HCT116 (cell line): ENCODE data around the gene ARHGAP21. TPM values are rescaled to one million over a fixed set of nuclear protein-coding genes. Genes with fewer than 3 reads are reported as not detected.

Source experiments
- ATAC-seq: fragments of 200-7000 bp; cut with Tn5 transposase; 2 replicates; pipeline ENCODE4 v1.9.1; 2020; ENCODE audit warnings: mild to moderate bottlenecking, moderate library complexity
- BruUV-seq: library from RNA; stranded (reverse); fragments of 400-500 nt; replicated peaks from 2 replicates; lab custom pipeline; 2021; lab: Mats Ljungman, UMichigan
- CTCF ChIA-PET: fragments of 300-600 bp; sonication (Branson Sonifier 250); formaldehyde crosslinking; loops from one replicate; lab custom pipeline; 2021; ENCODE audit warnings: antibody characterized with exemption; lab: Charles Lee
- POLR2A ChIA-PET: fragments of 300-600, 350-600 bp; sonication (Branson Sonifier 250); formaldehyde crosslinking; loops from one replicate; lab custom pipeline; 2021; ENCODE audit warnings: antibody characterized with exemption; lab: Charles Lee
- RAD21 ChIA-PET, 2 experiments: fragments of 300-600 bp; sonication (Branson Sonifier 250); formaldehyde crosslinking; loops; one replicate each; lab custom pipeline; 2023; ENCODE audit warnings: low total read pairs in 2 of 2; ENCODE audit not compliant: uncharacterized antibody in 2 of 2, unreplicated experiment in 2 of 2, low non-redundant PET in 1 of 2; lab: Charles Lee
- DNase-seq: peaks from one replicate; pipeline ENCODE4 v3.0.0-alpha.2; 2010; ENCODE audit warnings: low read depth, low spot score
- H2AFZ ChIP-seq: fragments of 200-600 bp; shearing (Covaris generic), sonication (generic); 2 replicates; pipeline ENCODE4 v1.6.1; 2017; ENCODE audit warnings: low read depth, mixed run types, mixed read lengths, antibody characterized with exemption, low read length; ENCODE audit not compliant: poor library complexity, severe bottlenecking
- H3K27ac ChIP-seq: 2 replicates; pipeline ENCODE4 v1.5.1; 2012; ENCODE audit warnings: low read depth, low read length
- H3K27me3 ChIP-seq: fragments of 200-600 bp; sonication (generic); 2 replicates; pipeline ENCODE4 v1.6.1; 2016; ENCODE audit warnings: mixed run types, low read length, mixed read lengths; ENCODE audit not compliant: insufficient read depth
- H3K36me3 ChIP-seq, 2 experiments: fragments of 200-500 bp in 1 of 2; fragments of 200-600 bp in 1 of 2; sonication (Bioruptor generic) in 1 of 2; sonication (generic) in 1 of 2; 2 replicates each; pipeline versions ENCODE4 v1.5.1 to v1.6.1; 2014 to 2016; ENCODE audit warnings: low read length in 2 of 2, inconsistent platforms in 1 of 2, mixed read lengths in 1 of 2, mixed run types in 1 of 2; ENCODE audit not compliant: insufficient read depth in 2 of 2, control insufficient read depth in 1 of 2
- H3K4me1 ChIP-seq, 2 experiments: fragments of 200-600 bp in 1 of 2; sonication (generic) in 1 of 2; 2 replicates each; pipeline versions ENCODE4 v1.5.1 to v1.6.1; 2012 to 2017; ENCODE audit warnings: low read length in 2 of 2, inconsistent platforms in 1 of 2, mild to moderate bottlenecking in 1 of 2, mixed read lengths in 1 of 2, mixed run types in 1 of 2, moderate library complexity in 1 of 2; ENCODE audit not compliant: insufficient read depth in 2 of 2, control insufficient read depth in 1 of 2
- H3K4me2 ChIP-seq: fragments of 200-600 bp; sonication (generic); 2 replicates; pipeline ENCODE4 v1.6.1; 2017; ENCODE audit warnings: mixed run types, low read length, mixed read lengths
- H3K4me3 ChIP-seq, 2 experiments: fragments of 200-600 bp in 1 of 2; sonication (generic) in 1 of 2; replicated peaks in 1 of 2; 2 replicates each; pipeline ENCODE4 v1.5.1; 2011 to 2016; ENCODE audit warnings: low read length in 2 of 2, control low read depth in 1 of 2, low read depth in 1 of 2, mild to moderate bottlenecking in 1 of 2, mixed read lengths in 1 of 2, mixed run types in 1 of 2
- H3K79me2 ChIP-seq: fragments of 200-600 bp; sonication (generic); 2 replicates; pipeline ENCODE4 v1.6.1; 2017; ENCODE audit warnings: mild to moderate bottlenecking, mixed run types, low read length, moderate library complexity, mixed read lengths; ENCODE audit not compliant: insufficient read depth
- H3K9ac ChIP-seq: fragments of 200-600 bp; sonication (generic); 2 replicates; pipeline ENCODE4 v1.6.1; 2016; ENCODE audit warnings: low read length, mixed read lengths
- H3K9me2 ChIP-seq: fragments of 200-600 bp; sonication (generic), shearing (Covaris generic); 2 replicates; pipeline ENCODE4 v1.6.1; 2017; ENCODE audit warnings: mixed run types, mild to moderate bottlenecking, moderate library complexity; ENCODE audit not compliant: insufficient read depth
- H3K9me3 ChIP-seq, 2 experiments: fragments of 200-500 bp in 1 of 2; fragments of 200-600 bp in 1 of 2; sonication (Bioruptor generic) in 1 of 2; sonication (generic) in 1 of 2; 2 replicates each; pipeline ENCODE4 v1.6.1; 2014 to 2017; ENCODE audit warnings: low read length in 2 of 2, mixed read lengths in 2 of 2, inconsistent platforms in 1 of 2, low read depth in 1 of 2, mild to moderate bottlenecking in 1 of 2, mixed run types in 1 of 2, moderate library complexity in 1 of 2; ENCODE audit not compliant: control insufficient read depth in 1 of 2, insufficient read depth in 1 of 2
- H4K20me1 ChIP-seq: fragments of 200-600 bp; sonication (generic), shearing (Covaris generic); 2 replicates; pipeline ENCODE4 v1.6.1; 2017; ENCODE audit warnings: mixed run types, mild to moderate bottlenecking, moderate library complexity; ENCODE audit not compliant: insufficient read depth
- CBX3 ChIP-seq: IDR thresholded peaks from 2 replicates; pipeline ENCODE4 v1.6.1; 2012; ENCODE audit warnings: low read depth
- CEBPB ChIP-seq: IDR thresholded peaks from 2 replicates; pipeline ENCODE4 v1.6.1; 2012; ENCODE audit warnings: low read depth
- CTCF ChIP-seq, 3 experiments: fragments of 200-600 bp in 1 of 3; sonication (generic) in 1 of 3; IDR thresholded peaks in 2 of 3; conservative IDR thresholded peaks in 1 of 3; 2 replicates each; pipeline ENCODE4 v1.5.1; 2012 to 2017; ENCODE audit warnings: low read depth in 2 of 3, low read length in 2 of 3, antibody characterized with exemption in 1 of 3, borderline replicate concordance in 1 of 3, control low read depth in 1 of 3, mild to moderate bottlenecking in 1 of 3, mixed read lengths in 1 of 3, mixed run types in 1 of 3, moderate library complexity in 1 of 3; ENCODE audit not compliant: insufficient read depth in 1 of 3
- EGR1 ChIP-seq: IDR thresholded peaks from 2 replicates; pipeline ENCODE4 v1.6.1; 2012; ENCODE audit warnings: low read depth
- ELF1 ChIP-seq: IDR thresholded peaks from 2 replicates; pipeline ENCODE4 v1.6.1; 2012; ENCODE audit warnings: low read depth, borderline replicate concordance
- EZH2 ChIP-seq: fragments of 200-600 bp; sonication (generic); IDR thresholded peaks from 2 replicates; pipeline ENCODE4 v1.6.1; 2017; ENCODE audit warnings: antibody characterized with exemption, mixed run types
- FOSL1 ChIP-seq: IDR thresholded peaks from 2 replicates; pipeline ENCODE4 v1.6.1; 2012; ENCODE audit warnings: low read depth
- RAD21 ChIP-seq: IDR thresholded peaks from 2 replicates; pipeline ENCODE4 v1.6.1; 2012; ENCODE audit warnings: low read depth, mild to moderate bottlenecking
- REST ChIP-seq: IDR thresholded peaks from 2 replicates; pipeline ENCODE4 v1.6.1; 2012; ENCODE audit warnings: low read depth
- SIN3A ChIP-seq: IDR thresholded peaks from 2 replicates; pipeline ENCODE4 v1.6.1; 2012; ENCODE audit warnings: low read depth
- SP1 ChIP-seq: IDR thresholded peaks from 2 replicates; pipeline ENCODE4 v1.6.1; 2012; ENCODE audit warnings: low read depth
- SRF ChIP-seq: IDR thresholded peaks from 2 replicates; pipeline ENCODE4 v1.6.1; 2012; ENCODE audit warnings: low read depth
- TCF7L2 ChIP-seq: IDR thresholded peaks from 2 replicates; pipeline ENCODE4 v1.7.0; 2011; ENCODE audit warnings: borderline replicate concordance, inconsistent platforms; ENCODE audit not compliant: insufficient read depth, insufficient read length; ENCODE audit errors: extremely low read depth
- YY1 ChIP-seq: IDR thresholded peaks from 2 replicates; pipeline ENCODE4 v1.6.1; 2011; ENCODE audit warnings: low read length, low read depth, moderate library complexity, mild to moderate bottlenecking; ENCODE audit not compliant: insufficient replicate concordance; ENCODE audit errors: extremely low read depth
- ZBTB33 ChIP-seq: IDR thresholded peaks from 2 replicates; pipeline ENCODE4 v1.6.1; 2011; ENCODE audit warnings: mild to moderate bottlenecking, low read length, moderate library complexity; ENCODE audit not compliant: insufficient replicate concordance; ENCODE audit errors: extremely low read depth
- ZFX ChIP-seq: fragments of 450-650 bp; IDR thresholded peaks from 2 replicates; pipeline ENCODE4 v1.6.1; 2017
- ZNF274 ChIP-seq: fragments of 200-500 bp; sonication (Bioruptor generic); IDR thresholded peaks from 2 replicates; pipeline ENCODE4 v1.6.1; 2014; ENCODE audit warnings: mild to moderate bottlenecking, low read depth, low read length, inconsistent platforms
- intact Hi-C: fragments of 100-400 bp; cut with micrococcal nuclease; formaldehyde crosslinking; loops from 2 replicates; pipeline ENCODE4 v1.10.0; 2022
- total RNA-seq: library from RNA; stranded (reverse); gene quantifications from one replicate; pipeline ENCODE4 v1.2.1, GENCODE V29; 2021; ENCODE audit not compliant: unreplicated experiment

ARHGAP21 gene
- total RNA-seq, 1 experiment from 2014 or later: 47.7 TPM

- Histone ChIP-seq H4K20me1 (no peaks in the 10 kb centered on the region), H3K4me2 (no peak overlapping the region), H3K27ac (no peak overlapping the region), H3K36me3 (no peaks in the 10 kb centered on the region), H3K79me2 (no peaks in the 10 kb centered on the region), H3K4me1 (peaks cover 0 to 1% of the 10 kb centered on the region in 2 experiments; a peak in 1 of 4 replicates), H3K9me3 (no peaks in the 10 kb centered on the region), H3K4me3 (no peak overlapping the region), H3K9ac (no peak overlapping the region), H2AFZ (no peak overlapping the region), H3K9me2 (no peaks in the 10 kb centered on the region), H3K27me3 (no peaks in the 10 kb centered on the region)
- no peak for TF ChIP-seq ZBTB33
- no peak for TF ChIP-seq SRF
- TF ChIP-seq CEBPB: no peak
- TF ChIP-seq REST: no peak
- TF ChIP-seq CBX3: no peak
- TF ChIP-seq ZFX: no peak
- no peak for TF ChIP-seq EZH2
- TF ChIP-seq SIN3A: no peak
- no peak for TF ChIP-seq TCF7L2
- no peak for TF ChIP-seq CTCF (IDR thresholded peaks at IDR 0.05 in 2 of 3, conservative IDR thresholded peaks at IDR 0.05 in 1 of 3; ENCODE audit: borderline replicate concordance in 1 of 3, insufficient read depth in 1 of 3, low read depth in 2 of 3, low read length in 2 of 3)
- TF ChIP-seq ZNF274: no peak
- no peak for TF ChIP-seq EGR1
- no peak for TF ChIP-seq SP1
- TF ChIP-seq FOSL1: no peak
- TF ChIP-seq YY1: no peak
- TF ChIP-seq RAD21: no peak
- TF ChIP-seq ELF1: no peak
- DNase-seq: no peak
- ATAC-seq: no peak
- CTCF ChIA-PET: no interaction called here
- POLR2A ChIA-PET: no interaction called here
- RAD21 ChIA-PET: no interaction called here
- BruUV-seq: no TSS peak
- intact Hi-C loops: no loop called here
Measured at GRCh38 chr10:24650669-24651391, 72.9 kb downstream of the ARHGAP21 start.
